IMR-90 (cell line): ENCODE data around the gene CEP68. TPM values are rescaled to one million over a fixed set of nuclear protein-coding genes. Genes with fewer than 3 reads are reported as not detected.

ENCODE experiments used
- ATAC-seq: fragments of 200-7000 bp; cut with Tn5 transposase; 2 replicates; pipeline ENCODE4 v1.9.1; 2020; ENCODE audit warnings: low read depth, mild to moderate bottlenecking, moderate library complexity
- BruUV-seq: library from RNA; stranded (reverse); fragments of 400-500 nt; replicated peaks from 2 replicates; lab custom pipeline; 2021; lab: Mats Ljungman, UMichigan
- CTCF ChIA-PET: fragments of 300-600 bp; formaldehyde crosslinking; extraction: SDS; loops from one replicate; lab custom pipeline; 2021; ENCODE audit warnings: antibody characterized with exemption; lab: Yijun Ruan, JAX
- POLR2A ChIA-PET: fragments of 300-600 bp; sonication (Branson Sonifier 250); formaldehyde crosslinking; loops from one replicate; lab custom pipeline; 2022; ENCODE audit warnings: antibody characterized with exemption; ENCODE audit not compliant: unreplicated experiment; lab: Charles Lee
- DNase-seq: peaks from one replicate; pipeline ENCODE4 v3.0.0; 2013
- H2AFZ ChIP-seq: replicated peaks from 2 replicates; pipeline ENCODE3; 2013; ENCODE audit warnings: low read length, mild to moderate bottlenecking; ENCODE audit not compliant: poor library complexity
- H2AK5ac ChIP-seq: 2 replicates; pipeline ENCODE4 v1.6.1; 2013; ENCODE audit warnings: low read depth, low read length, inconsistent platforms
- H2AK9ac ChIP-seq: replicated peaks from 2 replicates; pipeline ENCODE3; 2013; ENCODE audit warnings: mild to moderate bottlenecking, low read depth, low read length, moderate library complexity; ENCODE audit not compliant: poor library complexity
- H2BK120ac ChIP-seq: 2 replicates; pipeline ENCODE4 v1.6.1; 2013; ENCODE audit warnings: low read depth, low read length, inconsistent platforms
- H2BK15ac ChIP-seq: 3 replicates; pipeline ENCODE4 v1.6.1; 2013; ENCODE audit warnings: low read depth, low read length, inconsistent platforms
- H2BK20ac ChIP-seq: 2 replicates; pipeline ENCODE4 v1.6.1; 2013; ENCODE audit warnings: low read depth, mild to moderate bottlenecking, inconsistent platforms, low read length, moderate library complexity
- H2BK5ac ChIP-seq: 2 replicates; pipeline ENCODE4 v1.6.1; 2013; ENCODE audit warnings: mild to moderate bottlenecking, low read depth, low read length, inconsistent platforms; ENCODE audit not compliant: poor library complexity, severe bottlenecking
- H3K14ac ChIP-seq: replicated peaks from 2 replicates; pipeline ENCODE4 v1.6.1; 2013; ENCODE audit warnings: low read depth, low read length, inconsistent platforms
- H3K18ac ChIP-seq: 2 replicates; pipeline ENCODE4 v1.6.1; 2013; ENCODE audit warnings: low read depth, low read length, control low read depth
- H3K23ac ChIP-seq: 2 replicates; pipeline ENCODE4 v1.6.1; 2013; ENCODE audit warnings: low read depth, low read length, inconsistent platforms
- H3K27ac ChIP-seq: 2 replicates; pipeline ENCODE4 v1.5.1; 2013; ENCODE audit warnings: mild to moderate bottlenecking, control low read depth, low read length; ENCODE audit not compliant: insufficient read depth
- H3K27me3 ChIP-seq: 2 replicates; pipeline ENCODE4 v1.6.1; 2013; ENCODE audit warnings: low read length; ENCODE audit not compliant: control insufficient read depth, insufficient read depth
- H3K36me3 ChIP-seq: 2 replicates; pipeline ENCODE4 v1.6.1; 2013; ENCODE audit warnings: low read length, mixed read lengths; ENCODE audit not compliant: control insufficient read depth, insufficient read depth
- H3K4ac ChIP-seq: 2 replicates; pipeline ENCODE4 v1.6.1; 2013; ENCODE audit warnings: low read depth, low read length, inconsistent platforms
- H3K4me1 ChIP-seq: 2 replicates; pipeline ENCODE4 v1.6.1; 2013; ENCODE audit warnings: low read length, mixed read lengths; ENCODE audit not compliant: control insufficient read depth, insufficient read depth
- H3K4me2 ChIP-seq: 2 replicates; pipeline ENCODE4 v1.6.1; 2013; ENCODE audit warnings: low read depth, mild to moderate bottlenecking, control low read depth, low read length, moderate library complexity
- H3K4me3 ChIP-seq: 2 replicates; pipeline ENCODE4 v1.5.1; 2013; ENCODE audit warnings: low read depth, mild to moderate bottlenecking, control low read depth, low read length, moderate library complexity; ENCODE audit not compliant: insufficient read depth
- H3K56ac ChIP-seq: 2 replicates; pipeline ENCODE4 v1.6.1; 2013; ENCODE audit warnings: low read length, inconsistent platforms; ENCODE audit not compliant: insufficient read depth; ENCODE audit errors: extremely low read depth
- H3K79me1 ChIP-seq, 2 experiments: 2 replicates each; pipeline ENCODE4 v1.6.1; 2013; ENCODE audit warnings: low read length in 2 of 2, inconsistent platforms in 1 of 2, low read depth in 1 of 2
- H3K9ac ChIP-seq: 2 replicates; pipeline ENCODE4 v1.6.1; 2013; ENCODE audit warnings: low read depth, low read length, control low read depth
- H3K9me1 ChIP-seq: 2 replicates; pipeline ENCODE4 v1.6.1; 2013; ENCODE audit warnings: low read length, inconsistent platforms; ENCODE audit not compliant: insufficient read depth
- H3K9me3 ChIP-seq: 2 replicates; pipeline ENCODE4 v1.6.1; 2013; ENCODE audit warnings: low read length; ENCODE audit not compliant: control insufficient read depth, insufficient read depth
- H4K20me1 ChIP-seq: 2 replicates; pipeline ENCODE4 v1.6.1; 2013; ENCODE audit warnings: low read length, inconsistent platforms; ENCODE audit not compliant: insufficient read depth
- H4K5ac ChIP-seq: 2 replicates; pipeline ENCODE4 v1.6.1; 2013; ENCODE audit warnings: mild to moderate bottlenecking, low read depth, low read length, control low read depth
- H4K8ac ChIP-seq, 2 experiments: 2 replicates each; pipeline ENCODE4 v1.6.1; 2013; ENCODE audit warnings: low read depth in 2 of 2, low read length in 2 of 2, control low read depth in 1 of 2, inconsistent platforms in 1 of 2
- H4K91ac ChIP-seq: 2 replicates; pipeline ENCODE4 v1.6.1; 2013; ENCODE audit warnings: low read depth, low read length, inconsistent platforms; ENCODE audit not compliant: insufficient read depth
- BHLHE40 ChIP-seq: fragments of 150-350 bp; IDR thresholded peaks from 2 replicates; pipeline ENCODE4 v1.6.1; 2016; ENCODE audit warnings: mild to moderate bottlenecking, low read depth, low read length
- CEBPB ChIP-seq: IDR thresholded peaks from 2 replicates; pipeline ENCODE4 v1.6.1; 2012; ENCODE audit warnings: low read depth, low read length, improper control_type of control experiment
- CHD1 ChIP-seq: IDR thresholded peaks from 2 replicates; pipeline ENCODE4 v1.6.1; 2012; ENCODE audit warnings: low read depth, low read length, improper control_type of control experiment
- FOS ChIP-seq: fragments of 150-350 bp; IDR thresholded peaks from 2 replicates; pipeline ENCODE4 v1.6.1; 2016; ENCODE audit warnings: low read depth, low read length
- MAFK ChIP-seq: IDR thresholded peaks from 2 replicates; pipeline ENCODE4 v1.6.1; 2012; ENCODE audit warnings: low read depth, low read length, improper control_type of control experiment
- MAZ ChIP-seq: IDR thresholded peaks from 2 replicates; pipeline ENCODE4 v1.6.1; 2012; ENCODE audit warnings: low read depth, mild to moderate bottlenecking, low read length, improper control_type of control experiment, moderate library complexity, borderline replicate concordance
- MXI1 ChIP-seq: IDR thresholded peaks from 2 replicates; pipeline ENCODE4 v1.6.1; 2012; ENCODE audit warnings: low read depth, mild to moderate bottlenecking, low read length, moderate library complexity, borderline replicate concordance
- NFE2L2 ChIP-seq: fragments of 150-350 bp; IDR thresholded peaks from 2 replicates; pipeline ENCODE4 v1.6.1; 2016; ENCODE audit warnings: low read depth, mild to moderate bottlenecking, low read length
- POLR2A ChIP-seq: IDR thresholded peaks from 2 replicates; pipeline ENCODE4 v1.6.1; 2012; ENCODE audit warnings: mild to moderate bottlenecking, low read depth, low read length
- RAD21 ChIP-seq: IDR thresholded peaks from 2 replicates; pipeline ENCODE4 v1.6.1; 2012; ENCODE audit warnings: low read length, improper control_type of control experiment
- RCOR1 ChIP-seq: IDR thresholded peaks from 2 replicates; pipeline ENCODE4 v1.6.1; 2012; ENCODE audit warnings: mild to moderate bottlenecking, low read length, improper control_type of control experiment; ENCODE audit not compliant: insufficient replicate concordance
- RFX5 ChIP-seq: IDR thresholded peaks from 2 replicates; pipeline ENCODE4 v1.8.0; 2012; ENCODE audit warnings: low read depth, mild to moderate bottlenecking, low read length, moderate library complexity
- SMC3 ChIP-seq: fragments of 150-350 bp; IDR thresholded peaks from 2 replicates; pipeline ENCODE4 v1.6.1; 2016; ENCODE audit warnings: low read depth, mild to moderate bottlenecking, antibody characterized with exemption, low read length, moderate library complexity
- USF2 ChIP-seq: fragments of 150-350 bp; IDR thresholded peaks from 2 replicates; pipeline ENCODE4 v1.6.1; 2017; ENCODE audit warnings: mild to moderate bottlenecking, antibody characterized with exemption, low read length, low read depth
- WGBS, 2 experiments: methylation state at CpG; one replicate each; pipeline versions ENCODE4 v1.1.5 to v1.1.7; 2013; ENCODE audit warnings: missing lambda C conversion rate in 2 of 2; ENCODE audit not compliant: insufficient read length in 1 of 2; ENCODE audit errors: extremely low coverage in 2 of 2; 5-methylcytosine and 5-hydroxymethylcytosine counted together
- dilution Hi-C: fragments of 300-500 bp; cut with HindIII; formaldehyde crosslinking; loops from one replicate; pipeline ENCODE4 v1.14.3; 2018; ENCODE audit warnings: low sequenced_read_pairs; ENCODE audit not compliant: unreplicated experiment
- in situ Hi-C: fragments of 300-500 bp; cut with MboI; formaldehyde crosslinking; loops from 3 replicates; pipeline ENCODE4 v1.14.3; 2019; ENCODE audit warnings: low sequenced_read_pairs, inconsistent platforms, mixed read lengths
- intact Hi-C: fragments of 100-400 bp; cut with micrococcal nuclease; formaldehyde crosslinking; loops from 2 replicates; pipeline ENCODE4 v1.10.0; 2022
- polyA plus RNA-seq, 3 experiments: library from polyadenylated mRNA; depleted of rRNA; stranded (reverse); fragments of >200 nt; gene quantifications; 2 replicates each; pipeline ENCODE4 v1.2.3, GENCODE V29; 2012; ENCODE audit warnings: low replicate concordance in 1 of 3
- total RNA-seq: library from RNA; depleted of rRNA; stranded (reverse); fragments of >200 nt; gene quantifications from 2 replicates; pipeline ENCODE4 v1.2.3, GENCODE V29; 2012
- TF ChIP-seq, protein P1 (sequence below): conservative IDR thresholded peaks from 2 replicates; pipeline ENCODE4 v1.5.1; 2012; ENCODE audit warnings: mild to moderate bottlenecking, low read depth, low read length, improper control_type of control experiment
- TF ChIP-seq, protein P2 (sequence below): fragments of 150-350 bp; IDR thresholded peaks from 2 replicates; pipeline ENCODE4 v1.6.1; 2016; ENCODE audit warnings: low read depth, mild to moderate bottlenecking, low read length, moderate library complexity, borderline replicate concordance

The CEP68 gene
- total and polyA plus RNA-seq, 2 of the 4 experiments (the other 2 are of a cell fraction): 5.5 to 5.6 TPM

DNA sequence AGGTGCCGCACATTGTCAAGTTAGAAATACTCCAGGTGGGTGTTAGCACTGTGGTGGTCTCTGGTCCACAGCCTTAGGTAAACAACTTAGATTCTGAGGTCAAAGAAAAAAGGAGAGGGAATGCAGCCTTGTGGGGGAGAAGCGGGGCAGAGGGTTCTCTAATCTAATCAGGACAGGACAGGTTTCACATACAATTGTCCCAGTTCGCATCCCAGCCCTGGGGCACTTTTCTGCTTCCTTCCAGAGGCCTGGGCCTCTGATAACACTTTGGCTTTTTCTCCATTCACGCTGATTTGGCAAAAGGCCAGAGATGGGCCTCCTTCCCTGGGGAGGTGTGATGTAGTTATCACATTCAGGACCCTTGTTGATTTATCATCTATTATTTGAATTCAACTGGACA is 34.5 kb upstream of the CEP68 start:
- no peak overlapping the region for H2BK120ac ChIP-seq
- H2AFZ ChIP-seq: no peak overlapping the region
- H2BK15ac ChIP-seq: no peak overlapping the region
- no peak overlapping the region for H2AK9ac ChIP-seq
- no peak overlapping the region for H3K14ac ChIP-seq
- no peak overlapping the region for H4K8ac ChIP-seq
- ATAC-seq: no peak
- H4K20me1 ChIP-seq: no peaks in the 10 kb centered on the region
- no CpG with 5 or more reads among the region's 4 CpGs for WGBS, 2 experiments
- no peak overlapping the region for H3K18ac ChIP-seq
- no peak for DNase-seq
- H4K91ac ChIP-seq: no peak overlapping the region
- no peak overlapping the region for H3K56ac ChIP-seq
- H3K27ac ChIP-seq: no peak overlapping the region
- H4K5ac ChIP-seq: no peak overlapping the region
- H3K4me1 ChIP-seq: peaks cover 7% of the 10 kb centered on the region
- H3K9me1 ChIP-seq: peaks cover 7% of the 10 kb centered on the region; the same call in 1 of the 2 replicates
- ChIA-PET POLR2A (no interaction called here), CTCF (no interaction called here)
- H3K4ac ChIP-seq: no peak overlapping the region
- peaks cover 36% of the 10 kb centered on the region for H3K36me3 ChIP-seq
- in situ Hi-C loops: no loop called here
- H2BK20ac ChIP-seq: no peak overlapping the region
- no TSS peak for BruUV-seq
- dilution Hi-C loops: no loop called here
- no peaks in the 10 kb centered on the region for H3K9me3 ChIP-seq
- H2BK5ac ChIP-seq: no peak overlapping the region
- no peak for TF ChIP-seq MAFK
- TF ChIP-seq FOS: no peak
- no peak for TF ChIP-seq RCOR1
- TF ChIP-seq POLR2A: no peak
- TF ChIP-seq RAD21: no peak
- TF ChIP-seq NFE2L2: no peak
- no peak for TF ChIP-seq RFX5
- TF ChIP-seq, protein P1, sequence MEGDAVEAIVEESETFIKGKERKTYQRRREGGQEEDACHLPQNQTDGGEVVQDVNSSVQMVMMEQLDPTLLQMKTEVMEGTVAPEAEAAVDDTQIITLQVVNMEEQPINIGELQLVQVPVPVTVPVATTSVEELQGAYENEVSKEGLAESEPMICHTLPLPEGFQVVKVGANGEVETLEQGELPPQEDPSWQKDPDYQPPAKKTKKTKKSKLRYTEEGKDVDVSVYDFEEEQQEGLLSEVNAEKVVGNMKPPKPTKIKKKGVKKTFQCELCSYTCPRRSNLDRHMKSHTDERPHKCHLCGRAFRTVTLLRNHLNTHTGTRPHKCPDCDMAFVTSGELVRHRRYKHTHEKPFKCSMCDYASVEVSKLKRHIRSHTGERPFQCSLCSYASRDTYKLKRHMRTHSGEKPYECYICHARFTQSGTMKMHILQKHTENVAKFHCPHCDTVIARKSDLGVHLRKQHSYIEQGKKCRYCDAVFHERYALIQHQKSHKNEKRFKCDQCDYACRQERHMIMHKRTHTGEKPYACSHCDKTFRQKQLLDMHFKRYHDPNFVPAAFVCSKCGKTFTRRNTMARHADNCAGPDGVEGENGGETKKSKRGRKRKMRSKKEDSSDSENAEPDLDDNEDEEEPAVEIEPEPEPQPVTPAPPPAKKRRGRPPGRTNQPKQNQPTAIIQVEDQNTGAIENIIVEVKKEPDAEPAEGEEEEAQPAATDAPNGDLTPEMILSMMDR: no peak
- TF ChIP-seq USF2: no peak
- no peak for TF ChIP-seq SMC3
- TF ChIP-seq CEBPB: no peak
- TF ChIP-seq, protein P2, sequence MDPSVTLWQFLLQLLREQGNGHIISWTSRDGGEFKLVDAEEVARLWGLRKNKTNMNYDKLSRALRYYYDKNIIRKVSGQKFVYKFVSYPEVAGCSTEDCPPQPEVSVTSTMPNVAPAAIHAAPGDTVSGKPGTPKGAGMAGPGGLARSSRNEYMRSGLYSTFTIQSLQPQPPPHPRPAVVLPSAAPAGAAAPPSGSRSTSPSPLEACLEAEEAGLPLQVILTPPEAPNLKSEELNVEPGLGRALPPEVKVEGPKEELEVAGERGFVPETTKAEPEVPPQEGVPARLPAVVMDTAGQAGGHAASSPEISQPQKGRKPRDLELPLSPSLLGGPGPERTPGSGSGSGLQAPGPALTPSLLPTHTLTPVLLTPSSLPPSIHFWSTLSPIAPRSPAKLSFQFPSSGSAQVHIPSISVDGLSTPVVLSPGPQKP: no peak
- TF ChIP-seq MAZ: no peak
- no peak for TF ChIP-seq CHD1
- TF ChIP-seq BHLHE40: no peak
- TF ChIP-seq MXI1: no peak
- H3K4me2 ChIP-seq: no peak overlapping the region
- intact Hi-C loops: no loop called here
- H3K79me1 ChIP-seq: no peaks in the 10 kb centered on the region
- H3K27me3 ChIP-seq: no peaks in the 10 kb centered on the region
- no peak overlapping the region for H3K9ac ChIP-seq
- H2AK5ac ChIP-seq: no peak overlapping the region
- no peak overlapping the region for H3K4me3 ChIP-seq
- H3K23ac ChIP-seq: no peak overlapping the region
